NCI-H226 (cell line): ENCODE measurements around the gene CD300E.
"Not testable (repeated sequence)": the region's sequence is repeated elsewhere in the genome, so short reads cannot be mapped to it uniquely, and the experiment has no call there.

Experiments used
- DNase-seq: peaks from one replicate; pipeline ENCODE4 v3.0.0-alpha.2; 2015

The CD300E gene, protein sequence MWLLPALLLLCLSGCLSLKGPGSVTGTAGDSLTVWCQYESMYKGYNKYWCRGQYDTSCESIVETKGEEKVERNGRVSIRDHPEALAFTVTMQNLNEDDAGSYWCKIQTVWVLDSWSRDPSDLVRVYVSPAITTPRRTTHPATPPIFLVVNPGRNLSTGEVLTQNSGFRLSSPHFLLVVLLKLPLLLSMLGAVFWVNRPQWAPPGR

DNA sequence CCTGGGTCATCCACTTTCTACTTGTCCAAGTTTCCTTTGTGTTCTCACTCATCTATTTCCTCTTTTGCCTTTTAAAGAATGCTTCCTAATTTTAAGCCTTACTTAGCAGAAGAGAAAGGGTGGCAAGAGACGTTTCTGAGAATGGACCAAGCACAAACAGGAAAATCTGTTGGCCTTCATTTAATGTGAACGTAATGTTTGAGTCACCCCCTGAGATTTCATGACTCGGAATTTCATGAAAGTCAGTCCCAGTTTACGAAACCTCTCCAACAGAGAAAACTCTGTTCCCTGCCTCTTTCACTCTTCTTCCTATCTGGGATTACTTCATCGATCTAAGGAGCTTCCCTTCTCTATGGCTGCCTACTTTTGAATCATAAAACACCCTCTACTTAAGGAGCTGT, at the start of gene CD300E:
CD300E (minus strand) TSS at position 46 of the 401 bp plus-strand sequence. CDS start 117 bp downstream, outside the sequence.
- no peak for DNase-seq

DNA sequence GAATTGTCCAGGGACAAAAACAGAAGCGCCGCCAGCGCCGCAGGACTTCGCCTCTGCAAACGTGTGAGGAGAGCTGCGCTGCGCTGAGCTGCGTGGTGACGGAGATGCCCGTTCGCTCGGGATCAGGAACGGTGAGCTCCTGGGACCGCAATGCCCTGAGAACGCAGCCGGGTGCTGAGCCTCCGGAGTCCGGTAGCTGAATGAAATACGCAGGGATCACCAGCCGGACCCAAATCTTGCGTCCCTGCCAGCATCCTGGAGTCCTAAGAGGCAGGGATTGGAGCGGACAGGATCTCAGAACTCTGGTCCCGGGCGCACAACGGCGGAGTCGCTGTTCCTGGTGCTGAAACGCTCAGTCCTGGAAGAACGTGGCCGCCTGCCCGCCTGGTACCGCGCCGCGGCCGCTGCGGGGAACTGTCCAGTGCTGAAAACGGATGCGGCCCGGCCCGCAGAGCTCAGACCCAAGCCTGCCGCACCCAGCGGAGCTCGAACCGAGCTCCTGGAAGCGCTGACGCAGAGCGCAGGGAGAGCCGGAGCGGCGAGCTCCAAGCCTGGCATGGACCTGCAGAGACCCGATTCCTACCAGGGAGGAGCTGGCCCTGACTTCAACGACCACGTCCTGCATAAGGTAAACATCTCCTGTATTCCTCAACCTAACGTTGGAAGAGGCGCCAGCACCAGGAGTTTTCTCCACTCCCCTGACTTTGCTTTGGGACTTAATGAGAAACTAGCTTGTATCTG, 47.7 kb upstream of the CD300E start:
- peak; percentile 44 for DNase-seq

DNA sequence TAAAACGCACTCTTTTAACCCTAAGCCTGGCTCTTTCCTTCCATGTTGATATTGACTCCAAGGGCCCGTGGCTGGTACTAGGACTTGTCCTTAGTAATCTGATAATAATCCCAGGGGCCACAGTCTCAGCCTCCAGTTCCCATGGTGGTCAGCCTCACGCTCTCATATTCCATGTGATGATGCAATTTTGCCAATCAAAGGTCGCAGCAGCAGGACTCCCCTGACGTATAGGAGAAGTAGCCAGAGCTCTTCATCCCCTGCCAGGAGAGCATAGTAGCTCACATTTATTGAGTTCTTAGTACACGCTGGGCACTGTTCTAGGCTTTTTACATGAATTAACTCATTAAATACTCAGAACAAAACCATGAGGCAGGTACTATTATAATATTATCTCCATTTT, 46.8 kb upstream of the CD300E start:
- no peak for DNase-seq

DNA sequence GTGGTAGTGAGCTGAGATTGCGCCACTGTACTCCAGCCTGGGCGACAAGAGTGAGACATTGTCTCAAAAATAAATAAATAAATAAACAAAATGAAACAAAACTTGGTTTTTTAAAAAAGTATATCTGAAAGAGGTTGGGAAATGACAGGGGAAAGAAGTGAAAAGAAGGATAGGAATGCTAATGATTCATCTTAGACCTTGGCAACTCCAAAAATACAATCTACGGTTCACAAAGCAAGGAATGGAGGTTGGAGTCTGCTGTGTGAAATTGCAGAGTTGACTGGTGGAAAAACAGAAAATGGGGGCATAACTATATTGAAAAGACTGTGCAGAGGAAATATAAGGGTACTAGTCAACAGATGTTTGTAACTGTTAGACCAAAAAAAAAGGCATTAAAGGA, 40.0 kb upstream of the CD300E start:
- no peak for DNase-seq

DNA sequence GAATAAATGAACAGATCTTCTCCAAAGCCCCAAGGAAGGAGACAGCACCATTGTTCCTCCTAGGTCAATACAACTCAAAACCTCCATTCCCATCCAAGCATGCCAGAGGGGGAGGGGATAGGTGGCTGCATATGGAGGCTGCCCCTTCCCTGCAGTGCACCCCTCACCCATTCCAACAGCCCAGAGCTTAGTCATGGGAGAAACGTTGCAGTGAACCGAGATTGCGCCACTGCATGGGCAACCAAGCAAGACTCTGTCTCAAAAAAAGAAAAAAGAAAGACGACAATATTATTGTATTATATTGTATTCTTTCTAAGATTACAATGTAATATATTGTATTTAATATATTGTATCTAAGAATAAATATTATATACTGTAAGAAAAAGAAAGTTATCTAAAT, 36.4 kb upstream of the CD300E start:
- DNase-seq = no peak

DNA sequence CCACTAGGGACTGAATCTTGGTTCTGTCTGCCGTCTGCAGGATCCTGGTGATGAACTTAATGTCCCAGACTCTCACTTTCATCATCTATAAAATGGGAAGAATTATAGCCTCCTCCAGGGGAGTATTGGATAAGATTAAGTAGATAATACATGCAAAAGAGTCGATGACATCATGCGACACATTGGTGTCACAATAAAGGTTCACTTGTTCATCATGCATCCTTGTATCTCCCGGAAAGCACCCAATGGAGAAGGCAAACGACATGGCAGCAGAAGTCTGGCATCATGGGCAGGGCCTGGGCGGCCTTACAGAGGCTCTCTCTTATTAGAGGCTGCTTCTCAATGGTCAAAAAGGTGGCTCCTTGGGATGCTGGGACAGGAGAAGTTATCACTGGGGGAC, 35.1 kb upstream of the CD300E start:
- no peak for DNase-seq

DNA sequence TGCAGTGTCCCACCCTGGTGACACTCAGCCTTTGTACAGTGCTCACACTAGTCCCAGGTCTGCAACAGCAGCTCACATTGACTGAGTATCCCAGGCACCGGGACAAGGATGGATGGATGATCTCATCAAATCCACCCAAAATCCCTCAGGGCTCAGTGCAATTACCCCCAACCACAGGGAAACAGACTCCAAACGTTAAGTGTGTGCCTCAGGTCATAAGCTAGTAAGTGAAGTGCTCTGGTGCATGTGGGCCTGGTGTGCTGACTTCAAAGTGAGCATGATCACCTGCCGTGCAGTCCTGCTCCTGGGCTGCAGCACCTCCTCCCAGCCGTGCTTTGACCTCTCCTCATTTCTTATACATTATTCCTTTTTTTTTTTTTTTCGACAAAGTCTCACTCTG, 31.2 kb upstream of the CD300E start:
- DNase-seq = no peak

DNA sequence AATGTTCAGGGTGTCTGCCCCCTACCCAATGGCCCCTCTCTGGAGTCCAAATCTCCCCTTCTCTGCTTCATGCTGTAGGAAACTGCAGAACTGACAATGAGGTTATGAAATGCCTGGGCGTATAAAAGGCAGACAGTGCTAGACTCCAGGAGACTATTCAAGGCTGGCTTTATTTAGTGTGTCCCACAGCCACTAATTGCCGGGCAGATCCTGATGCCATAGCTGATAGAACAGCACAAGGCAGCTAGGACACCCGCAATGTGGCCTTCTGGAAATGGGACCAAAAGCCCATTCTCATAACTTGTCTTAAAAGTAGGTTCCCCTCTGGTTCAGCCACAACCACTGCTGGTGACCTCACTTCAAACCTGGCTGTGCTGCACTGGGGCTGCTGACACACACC, 28.5 kb upstream of the CD300E start:
- DNase-seq = no peak

DNA sequence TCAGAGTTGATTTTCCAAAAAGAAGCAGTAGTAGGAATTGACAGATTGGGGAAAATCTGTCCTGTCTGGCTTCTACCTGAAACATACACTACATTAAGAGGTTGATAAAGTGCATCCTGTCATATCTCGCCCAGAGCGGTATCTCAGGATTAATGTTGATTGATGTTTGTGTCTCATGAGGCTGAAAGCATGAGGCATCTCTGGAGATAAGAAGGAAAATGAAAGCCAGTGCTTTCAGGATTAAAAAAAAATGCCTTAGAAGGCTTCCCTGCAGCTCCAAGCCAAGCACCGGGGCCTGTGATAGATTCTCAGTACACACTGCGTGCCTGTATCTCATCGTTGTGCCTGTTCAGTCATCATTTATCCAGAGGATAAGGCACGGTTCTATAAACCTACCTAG, 26.4 kb upstream of the CD300E start:
- DNase-seq = no peak

DNA sequence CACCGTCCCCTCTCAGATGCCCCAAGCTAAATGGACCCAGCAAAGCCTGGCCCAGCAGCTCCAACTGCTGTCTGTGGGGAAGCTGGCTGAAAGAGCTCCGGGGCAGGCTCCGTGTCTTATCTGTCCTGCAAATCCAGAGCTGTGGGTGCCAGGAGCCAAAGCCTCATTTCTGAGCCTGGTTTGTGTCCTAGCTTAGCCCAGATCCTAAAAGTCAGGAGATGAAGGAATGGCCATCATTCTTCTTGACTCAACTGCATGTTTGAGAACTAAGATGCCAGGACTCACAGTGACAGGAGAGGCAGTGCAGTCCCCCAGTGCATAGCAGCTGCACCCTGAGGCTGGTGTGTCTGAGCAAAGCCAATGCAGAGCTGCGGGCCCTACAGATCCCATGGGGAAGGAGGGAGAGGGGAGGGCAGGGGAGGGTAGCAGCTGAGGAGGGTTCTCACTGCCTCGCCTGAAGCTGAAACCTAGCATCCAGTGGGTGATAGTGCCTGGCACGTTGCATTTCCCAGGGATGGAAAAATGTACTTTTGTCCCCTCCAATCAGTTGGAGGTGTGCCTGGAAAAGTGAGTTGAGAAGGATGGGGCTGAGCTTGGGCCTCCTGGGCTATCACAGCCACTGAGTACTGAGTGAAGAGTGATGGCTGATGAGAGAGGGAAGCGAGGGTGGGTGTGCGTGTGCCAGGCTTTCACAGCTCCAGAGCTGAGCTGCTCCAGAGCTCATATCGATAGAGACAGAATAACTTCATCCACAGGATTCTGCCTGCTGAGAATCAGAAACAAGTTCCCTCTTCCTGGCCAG, 24.5 kb upstream of the CD300E start:
- no peak for DNase-seq

DNA sequence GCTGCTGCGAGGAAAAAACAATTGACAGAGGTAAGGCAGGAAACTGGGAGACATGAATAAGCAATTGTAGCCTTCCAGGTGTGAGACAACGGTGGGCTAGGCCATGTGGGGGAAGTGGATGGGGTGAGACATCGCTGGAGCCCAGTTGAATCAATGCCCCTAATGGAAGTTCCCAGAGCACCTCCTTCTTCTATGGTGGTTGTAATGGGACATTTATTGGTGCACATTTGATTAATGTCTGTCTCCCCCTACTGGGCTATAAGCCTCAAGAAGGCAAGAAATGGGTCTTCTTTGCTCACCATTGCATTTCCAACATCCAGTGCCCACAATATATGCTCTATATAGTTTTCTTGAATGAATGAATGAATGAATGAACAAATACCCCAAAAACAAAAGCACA, 22.7 kb upstream of the CD300E start:
- DNase-seq = peak; percentile 3

DNA sequence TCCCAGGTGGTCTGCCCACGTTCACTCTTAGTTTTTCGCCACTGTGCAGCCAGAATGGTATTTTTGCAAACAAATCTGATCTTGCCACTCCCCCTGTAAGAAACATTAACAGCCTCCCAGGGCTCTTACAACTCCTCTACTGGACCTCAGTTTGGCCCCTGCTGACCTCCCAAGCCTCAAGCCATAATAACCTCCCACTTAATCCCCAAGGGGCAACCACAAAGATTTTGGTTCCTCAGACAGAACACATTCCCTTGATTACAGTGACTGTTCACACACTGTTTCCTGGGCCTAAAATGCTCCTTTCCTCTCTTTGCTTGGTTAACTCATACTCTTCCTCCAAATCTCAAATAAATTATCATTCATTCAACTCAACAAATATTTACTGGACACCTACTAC, 21.5 kb upstream of the CD300E start:
- no peak for DNase-seq

DNA sequence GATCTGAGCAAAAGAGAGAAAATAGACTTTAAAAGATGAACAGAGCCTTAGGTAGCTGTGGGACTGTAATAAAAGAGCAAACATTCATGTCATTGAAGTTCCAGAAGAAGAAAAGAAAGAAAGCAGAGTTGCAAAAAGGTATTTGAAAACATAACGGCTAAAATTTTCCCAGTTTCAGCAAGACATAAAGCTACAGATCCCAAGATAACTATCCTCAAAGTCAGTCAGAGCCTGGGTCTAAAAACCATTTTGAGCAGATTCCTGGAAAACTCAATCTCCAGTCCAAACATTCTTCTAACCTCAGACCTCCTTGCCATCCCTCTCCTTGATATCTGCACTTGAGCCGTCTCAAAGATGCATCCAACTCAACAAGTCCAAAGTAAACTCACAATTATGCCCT, 20.9 kb upstream of the CD300E start:
- DNase-seq = no peak

DNA sequence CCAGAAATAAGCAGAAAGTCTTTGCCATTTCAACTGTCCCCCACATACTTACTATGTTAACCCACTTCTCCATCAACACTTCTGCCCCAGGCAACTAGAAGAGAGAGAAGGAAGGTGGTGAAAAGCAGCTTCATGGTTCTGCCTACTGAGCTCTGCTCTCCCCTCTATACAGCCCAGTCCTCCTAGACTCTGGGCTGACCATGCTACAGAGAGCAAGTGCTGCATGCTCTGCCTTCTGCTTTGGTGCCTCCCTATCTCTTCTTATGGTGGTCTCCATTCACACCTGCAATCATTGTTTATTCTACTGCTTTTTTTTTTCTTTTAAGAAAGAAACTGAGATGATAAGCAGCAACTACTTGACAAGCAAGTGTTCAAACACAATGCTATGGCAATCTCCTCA, 20.3 kb upstream of the CD300E start:
- DNase-seq = no peak

DNA sequence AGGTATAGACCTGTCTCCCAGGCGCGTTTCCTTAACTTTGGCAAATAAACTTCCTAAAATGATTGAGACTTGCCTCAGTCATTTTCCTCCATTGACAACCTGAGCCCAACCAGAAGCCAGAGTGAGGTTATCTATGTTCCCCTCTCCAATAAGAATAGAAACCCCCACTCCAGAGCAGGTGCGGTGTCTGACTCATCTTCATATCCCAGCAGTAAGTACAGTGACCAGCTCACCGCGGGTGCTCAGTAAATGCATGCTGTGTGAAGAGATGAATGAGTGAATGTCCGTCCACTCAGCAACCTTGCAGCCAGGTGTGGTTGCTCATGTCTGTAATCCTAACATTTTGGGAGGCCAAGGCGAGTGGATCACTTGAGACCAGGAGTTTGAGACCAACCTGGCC, 19.5 kb upstream of the CD300E start:
- DNase-seq = no peak

DNA sequence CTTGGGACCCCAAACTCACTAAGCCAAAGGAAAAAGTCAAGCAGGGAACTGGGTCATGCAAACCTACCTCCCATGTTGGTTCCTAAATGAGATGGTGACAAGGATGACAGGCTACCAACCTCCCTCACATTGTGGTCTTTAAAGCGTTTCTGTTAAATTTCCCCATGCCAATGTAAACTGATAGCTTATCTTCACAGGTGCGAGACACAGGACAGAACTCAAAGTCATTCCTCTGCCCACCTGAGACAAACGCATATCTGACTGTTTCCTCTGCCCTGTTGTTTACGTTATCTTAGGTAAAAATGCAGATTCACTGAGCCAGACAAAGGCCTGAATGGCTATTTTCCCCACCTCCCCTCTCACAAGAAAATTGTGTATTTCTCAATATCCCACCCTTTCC, 19.0 kb upstream of the CD300E start:
- DNase-seq = no peak

DNA sequence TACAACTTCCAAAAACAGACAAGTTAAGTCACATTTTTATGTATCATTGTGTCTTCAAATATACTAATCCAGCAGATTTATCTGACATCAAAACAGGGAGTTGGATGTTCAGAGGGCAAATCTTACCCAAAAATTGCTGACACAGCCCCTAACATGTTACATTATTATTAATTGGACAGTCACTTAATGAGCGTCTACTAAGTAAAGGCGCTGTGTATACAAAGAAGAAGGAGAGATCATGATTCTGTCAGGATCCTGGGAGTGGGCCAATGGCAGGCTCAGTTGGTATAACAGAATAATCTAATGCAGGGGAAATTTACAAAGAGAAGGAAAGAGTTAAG, 18.4 kb upstream of the CD300E start:
- no peak for DNase-seq

DNA sequence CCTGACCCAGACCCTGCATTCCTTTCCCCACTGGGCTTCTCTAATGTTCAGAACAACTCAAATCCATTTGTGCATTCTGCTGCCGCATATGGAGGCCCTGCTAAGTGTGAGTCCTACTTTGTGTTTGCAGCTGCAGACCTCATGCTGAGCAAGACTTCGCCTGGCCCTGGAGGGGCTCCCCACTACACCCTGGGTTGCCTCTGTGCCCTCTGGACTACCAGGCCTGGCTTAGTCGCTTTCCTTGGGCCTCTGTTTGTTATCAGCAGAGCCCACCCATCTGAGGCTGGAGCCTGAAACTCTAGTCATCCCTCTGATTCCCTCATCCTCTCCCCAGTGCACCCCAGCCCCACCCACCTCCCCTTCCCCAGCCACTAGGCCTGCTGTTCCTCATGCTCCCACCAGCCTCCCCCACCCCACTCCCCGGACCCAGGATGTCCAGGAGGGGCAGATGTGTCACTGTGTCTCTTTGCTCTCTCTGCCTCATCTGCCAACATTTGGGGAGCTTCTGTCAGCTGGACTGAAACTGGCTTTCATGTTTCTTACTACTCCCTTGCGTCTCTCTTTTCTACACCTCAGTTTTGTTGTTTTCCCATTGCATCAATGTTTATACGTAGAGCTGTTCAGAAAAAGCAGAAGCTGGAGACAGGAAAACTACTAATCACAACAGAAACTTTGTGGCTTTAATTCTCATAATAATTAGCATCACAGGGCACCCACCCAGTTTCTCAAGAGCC, 17.9 kb upstream of the CD300E start:
- no peak for DNase-seq

DNA sequence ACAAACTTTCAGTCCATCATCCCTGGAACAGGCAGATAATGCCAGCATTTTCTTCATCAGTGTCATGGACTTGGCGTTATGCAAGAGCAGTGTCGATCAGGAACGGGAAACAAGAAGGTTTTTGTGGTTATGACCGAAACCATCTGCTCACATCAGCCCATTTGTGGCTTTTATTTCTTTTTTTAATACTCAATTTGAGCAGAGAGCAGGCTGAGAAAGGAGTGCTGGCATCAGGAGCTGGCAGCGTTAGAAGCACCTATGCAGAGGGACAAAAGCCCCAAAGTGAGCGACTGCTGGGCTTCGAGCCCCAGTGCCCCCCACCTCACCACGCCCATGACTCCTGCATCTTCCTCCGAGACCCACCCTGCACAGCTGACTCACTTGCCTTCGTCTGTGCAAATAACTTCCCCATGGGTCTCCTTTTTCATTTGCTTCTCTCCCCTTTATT, 16.2 kb upstream of the CD300E start:
- DNase-seq = no peak

DNA sequence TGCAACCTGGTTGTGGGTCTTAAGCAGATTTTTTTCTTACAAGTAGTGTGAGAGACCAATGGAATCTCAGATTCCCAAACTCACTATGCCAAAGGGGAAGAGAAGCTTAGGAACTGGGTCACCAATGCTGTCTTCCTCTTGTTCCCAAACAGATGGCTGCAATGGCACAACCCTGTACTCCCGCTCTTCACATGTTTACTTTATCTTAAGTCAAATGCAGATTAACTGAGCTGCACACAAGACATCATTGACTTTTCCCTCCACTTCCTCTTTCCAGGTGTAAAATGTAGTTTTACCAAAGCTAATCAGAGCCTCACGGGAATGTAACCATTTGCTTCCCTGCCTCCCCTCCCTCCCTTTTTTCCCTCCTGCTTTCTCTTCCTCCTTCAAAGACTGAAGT, 14.4 kb upstream of the CD300E start:
- no peak for DNase-seq

DNA sequence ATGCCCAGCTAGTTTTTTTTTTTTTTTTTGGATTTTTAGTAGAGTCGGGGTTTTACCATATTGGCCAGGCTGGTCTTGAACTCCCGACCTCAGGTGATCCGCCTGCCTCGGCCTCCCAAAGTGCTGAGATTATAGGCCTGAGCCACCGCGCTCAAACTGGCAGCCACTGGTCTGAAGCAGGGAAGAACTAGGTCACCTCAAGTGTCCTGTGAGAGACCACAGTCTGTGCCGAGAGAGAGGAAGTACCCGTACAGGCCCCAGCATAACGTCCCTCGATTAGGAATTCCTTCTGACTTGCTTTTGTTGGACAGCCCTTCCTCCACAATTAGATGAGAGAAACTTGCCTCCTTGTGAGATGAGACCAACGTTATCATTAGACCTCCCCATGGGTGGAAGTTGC, 13.7 kb upstream of the CD300E start:
- no peak for DNase-seq

DNA sequence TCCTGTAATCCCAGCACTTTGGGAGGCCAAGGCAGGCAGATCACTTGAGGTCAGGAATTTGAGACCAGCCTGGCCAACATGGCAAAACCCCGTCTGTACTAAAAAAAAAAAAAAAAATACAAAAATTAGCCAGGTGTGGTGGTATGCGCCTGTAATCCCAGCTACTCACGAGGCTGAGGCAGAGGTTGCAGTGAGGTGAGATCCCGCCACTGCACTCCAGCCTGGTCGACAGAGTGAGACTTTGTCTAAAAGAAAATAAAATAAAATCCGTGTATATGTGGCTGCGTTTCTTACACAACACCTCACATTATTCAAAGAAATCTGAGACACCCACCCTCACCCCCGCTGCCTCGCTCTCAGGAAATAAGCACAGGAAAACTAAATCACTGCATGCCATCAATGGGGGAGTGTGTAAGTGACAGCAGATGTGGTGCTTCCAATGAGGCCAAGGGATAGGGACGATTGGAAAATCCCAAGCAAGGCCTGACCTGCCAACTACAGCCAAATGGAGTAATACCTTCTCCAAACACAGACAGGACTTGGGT, 13.1 kb upstream of the CD300E start:
- DNase-seq = not testable (repeated sequence)

DNA sequence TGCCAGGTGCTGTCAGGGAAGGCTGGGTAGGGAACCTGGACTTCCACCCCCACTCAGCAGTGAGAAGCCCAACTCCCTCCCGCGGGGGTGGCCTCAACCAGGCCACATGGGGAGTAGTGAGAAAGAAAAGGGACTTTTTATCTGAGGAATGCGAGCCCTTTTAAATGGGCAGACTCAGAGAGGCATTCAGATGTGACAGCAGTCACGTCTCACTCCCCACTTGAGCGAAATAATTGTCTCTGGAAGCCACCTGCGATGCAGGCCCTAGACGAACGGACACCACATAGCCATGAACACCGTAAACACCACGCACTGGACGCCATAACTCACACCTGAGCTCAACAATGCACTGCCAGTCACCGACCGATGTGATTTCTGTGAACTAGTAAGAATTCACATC, 11.9 kb upstream of the CD300E start:
- no peak for DNase-seq
